HepG2 (cell line): ENCODE results near the gene YPEL3. TPM values are rescaled to one million over a fixed set of nuclear protein-coding genes. Genes with fewer than 3 reads are reported as not detected.

Experiments used
- ARNTL ChIP-seq: sonication (generic); formaldehyde crosslinking; IDR thresholded peaks from 2 replicates; pipeline ENCODE4 v1.4.0; 2020; ENCODE audit warnings: mild to moderate bottlenecking, missing genetic modification reagents
- ATF3 ChIP-seq: sonication (generic); formaldehyde crosslinking; IDR thresholded peaks from 2 replicates; pipeline ENCODE4 v1.4.0; 2020; ENCODE audit warnings: missing genetic modification reagents
- ATM ChIP-seq: fragments of 450-650 bp; IDR thresholded peaks from 2 replicates; pipeline ENCODE4 v1.7.1; 2017; ENCODE audit warnings: mild to moderate bottlenecking, borderline replicate concordance
- CAMTA2 ChIP-seq: sonication (generic); formaldehyde crosslinking; IDR thresholded peaks from 2 replicates; pipeline ENCODE4 v1.4.0; 2020; ENCODE audit warnings: mild to moderate bottlenecking, missing genetic modification reagents, borderline replicate concordance
- CCDC6 ChIP-seq: sonication (generic); formaldehyde crosslinking; IDR thresholded peaks from 2 replicates; pipeline ENCODE4 v1.8.1; 2022; ENCODE audit warnings: mild to moderate bottlenecking, missing genetic modification reagents, moderate library complexity
- CREB1 ChIP-seq, 2 experiments: fragments of 450-650 bp in 1 of 2; IDR thresholded peaks; 2 replicates each; pipeline ENCODE4 v1.6.1; 2016 to 2017; ENCODE audit warnings: control low read depth in 1 of 2, mild to moderate bottlenecking in 1 of 2, missing compliant biosample characterization in 1 of 2, missing genetic modification characterization in 1 of 2
- ESRRA ChIP-seq: sonication (generic); formaldehyde crosslinking; IDR thresholded peaks from 2 replicates; pipeline ENCODE4 v1.5.1; 2020; ENCODE audit warnings: mild to moderate bottlenecking, low read depth, missing genetic modification reagents
- GFI1 ChIP-seq: sonication (generic); formaldehyde crosslinking; IDR thresholded peaks from 2 replicates; pipeline ENCODE4 v1.5.0; 2020; ENCODE audit warnings: missing genetic modification reagents, mild to moderate bottlenecking, borderline replicate concordance
- GLI4 ChIP-seq: sonication (generic); formaldehyde crosslinking; IDR thresholded peaks from 2 replicates; pipeline ENCODE4 v1.5.1; 2020; ENCODE audit warnings: missing genetic modification reagents, mild to moderate bottlenecking, moderate library complexity, borderline replicate concordance
- MBD4 ChIP-seq: IDR thresholded peaks from 2 replicates; pipeline ENCODE4 v1.6.1; 2012; ENCODE audit warnings: low read length, inconsistent platforms, borderline replicate concordance
- MED1 ChIP-seq: sonication (generic); formaldehyde crosslinking; IDR thresholded peaks from 2 replicates; pipeline ENCODE4 v1.4.0; 2020; ENCODE audit warnings: missing genetic modification reagents
- MED13 ChIP-seq: sonication (generic); formaldehyde crosslinking; IDR thresholded peaks from 2 replicates; pipeline ENCODE4 v1.5.0; 2020; ENCODE audit warnings: missing genetic modification reagents
- MNT ChIP-seq: fragments of 450-650 bp; IDR thresholded peaks from 2 replicates; pipeline ENCODE4 v1.6.1; 2016
- NCOA2 ChIP-seq: sonication (generic); formaldehyde crosslinking; IDR thresholded peaks from 2 replicates; pipeline ENCODE4 v1.8.0; 2022; ENCODE audit warnings: inconsistent platforms
- NR2C2 ChIP-seq: sonication (generic); formaldehyde crosslinking; IDR thresholded peaks from 2 replicates; pipeline ENCODE4 v1.4.0; 2020; ENCODE audit warnings: missing genetic modification reagents, mild to moderate bottlenecking, moderate library complexity, borderline replicate concordance
- THAP9 ChIP-seq: sonication (generic); formaldehyde crosslinking; IDR thresholded peaks from 2 replicates; pipeline ENCODE4; 2020; ENCODE audit warnings: missing genetic modification reagents, mild to moderate bottlenecking, borderline replicate concordance
- TP53 ChIP-seq: sonication (generic); formaldehyde crosslinking; conservative IDR thresholded peaks from 2 replicates; pipeline ENCODE4 v1.4.0; 2020; ENCODE audit warnings: missing genetic modification reagents
- ZBTB8A ChIP-seq: sonication (generic); formaldehyde crosslinking; IDR thresholded peaks from 2 replicates; pipeline ENCODE4 v1.4.0; 2020; ENCODE audit warnings: mild to moderate bottlenecking, low read depth, missing genetic modification reagents, borderline replicate concordance
- ZFP37 ChIP-seq: sonication (generic); formaldehyde crosslinking; IDR thresholded peaks from 2 replicates; pipeline ENCODE4 v1.4.0; 2020; ENCODE audit warnings: missing genetic modification reagents, borderline replicate concordance
- ZMAT3 ChIP-seq: sonication (generic); formaldehyde crosslinking; conservative IDR thresholded peaks from 2 replicates; pipeline ENCODE4 v1.7.0; 2021; ENCODE audit warnings: missing genetic modification reagents
- ZNF24 ChIP-seq: fragments of 450-650 bp; IDR thresholded peaks from 2 replicates; pipeline ENCODE4 v1.6.1; 2017; ENCODE audit warnings: antibody characterized with exemption, mild to moderate bottlenecking
- ZNF275 ChIP-seq: sonication (generic); formaldehyde crosslinking; IDR thresholded peaks from 2 replicates; pipeline ENCODE4 v1.8.0; 2022; ENCODE audit warnings: missing genetic modification reagents, mild to moderate bottlenecking, inconsistent platforms, borderline replicate concordance
- ZNF33B ChIP-seq: sonication (generic); formaldehyde crosslinking; IDR thresholded peaks from 2 replicates; pipeline ENCODE4 v1.5.1; 2020; ENCODE audit warnings: mild to moderate bottlenecking, missing genetic modification reagents
- ZNF569 ChIP-seq: sonication (generic); formaldehyde crosslinking; IDR thresholded peaks from 2 replicates; pipeline ENCODE4 v1.5.0; 2020; ENCODE audit warnings: mild to moderate bottlenecking, missing genetic modification reagents, moderate library complexity, borderline replicate concordance
- polyA plus RNA-seq, 8 experiments: library from polyadenylated mRNA; depleted of rRNA in 3 of 8; stranded (reverse) in 7 of 8; unstranded in 1 of 8; fragments of >200 nt; fragmentation: Illumina TruSeq in 4 of 8; extraction: Trizol in 4 of 8; gene quantifications; 2 replicates each; pipeline versions ENCODE4 v1.2.1 to v1.2.3, GENCODE V29; 2011 to 2016; ENCODE audit warnings: low read depth in 4 of 8, missing spikeins in 1 of 8, mixed read lengths in 1 of 8; ENCODE audit not compliant: insufficient read depth in 1 of 8
- total RNA-seq, 5 experiments: library from RNA; depleted of rRNA; stranded (reverse); fragments of >200 nt; fragmentation: Illumina TruSeq; extraction: Trizol; gene quantifications; 2 replicates each; pipeline ENCODE4 v1.2.3, GENCODE V29; 2016; ENCODE audit warnings: low read depth in 1 of 5

YPEL3 gene
- total and polyA plus RNA-seq, 2 of the 13 experiments (the other 11 are each of a cell fraction or from before 2014, with no cell fraction given), result 5.4 to 47.0 TPM

GRCh38 chr16:30063893-30064728 lies 31.9 kb downstream of the YPEL3 start (continued):
- no peak for TF ChIP-seq CREB1 (IDR thresholded peaks at IDR 0.05)
- no peak for TF ChIP-seq CREB1 (CRISPR knock-in tag; IDR thresholded peaks at IDR 0.05)
- TF ChIP-seq THAP9 (CRISPR knock-in tag), result peak; percentile 45; the same call in 1 of the 2 replicates
- TF ChIP-seq ZNF275 (CRISPR knock-in tag), result peak; percentile 79; the same call in 1 of the 2 replicates
- TF ChIP-seq TP53 (CRISPR knock-in tag), result no peak
- no peak for TF ChIP-seq ZBTB8A (CRISPR knock-in tag)
- TF ChIP-seq CAMTA2, result peak; percentile 88; the same call in 1 of the 2 replicates
- TF ChIP-seq ZFP37 (CRISPR knock-in tag), result no peak; the same call in 1 of the 2 replicates
- no peak for TF ChIP-seq ZNF24
- no peak for TF ChIP-seq ZNF569 (CRISPR knock-in tag)
- TF ChIP-seq MED1 (CRISPR knock-in tag), result peak; percentile 51; the same call in 1 of the 2 replicates
- no peak for TF ChIP-seq ATF3 (CRISPR knock-in tag)
- TF ChIP-seq GFI1 (CRISPR knock-in tag), result 0 out of 2 replicates have a peak, but pooled peaks have one; percentile 42
- TF ChIP-seq ATM, result no peak
- peak; percentile 77 for TF ChIP-seq ARNTL
- no peak; the same call in 1 of the 2 replicates for TF ChIP-seq MED13 (CRISPR knock-in tag)
- 0 out of 2 replicates have a peak, but pooled peaks have one; percentile 7 for TF ChIP-seq NCOA2
- TF ChIP-seq GLI4, result 0 out of 2 replicates have a peak, but pooled peaks have one; percentile 2
- TF ChIP-seq ZMAT3, result no peak; the same call in 1 of the 2 replicates
- no peak for TF ChIP-seq NR2C2 (CRISPR knock-in tag)
- TF ChIP-seq ESRRA (CRISPR knock-in tag), result no peak
- no peak for TF ChIP-seq ZNF33B (CRISPR knock-in tag)
- no peak for TF ChIP-seq MBD4
- 0 out of 2 replicates have a peak, but pooled peaks have one; percentile 25 for TF ChIP-seq CCDC6 (CRISPR knock-in tag)
- no peak for TF ChIP-seq MNT
